ENCODE results near the gene ATG12.

The ATG12 gene

DNA sequence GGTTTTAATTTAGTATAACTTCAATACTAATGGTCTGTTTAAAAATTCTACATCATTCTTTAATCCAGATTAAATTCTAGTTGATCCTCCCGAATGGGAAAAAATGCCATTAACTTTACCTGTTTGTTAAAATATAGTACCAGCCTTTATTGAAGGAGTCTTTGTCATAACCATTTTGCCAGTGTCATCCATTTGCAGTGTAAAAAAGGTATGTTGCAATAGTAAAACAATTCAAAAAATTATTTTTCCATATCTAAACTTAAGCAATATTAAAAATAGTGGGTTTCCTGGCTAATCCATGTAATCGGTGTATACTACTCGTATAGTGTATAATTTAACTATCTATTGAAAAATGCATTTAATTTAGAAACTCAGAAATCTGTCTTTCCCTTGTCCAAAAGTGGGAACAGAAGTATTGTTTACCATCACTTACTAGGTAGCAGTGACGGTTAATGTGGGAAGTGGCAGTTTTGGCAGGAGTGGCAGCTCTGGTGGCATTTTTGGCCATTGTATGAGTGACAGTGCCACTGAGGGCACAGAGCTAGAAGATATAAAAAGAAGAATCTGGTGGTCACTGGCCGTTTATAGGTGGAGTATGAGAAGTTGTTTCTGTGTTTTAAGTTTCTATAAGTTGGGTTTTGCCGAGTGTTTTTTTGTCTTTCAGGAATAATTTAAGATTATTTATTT, 2.2 kb upstream of the ATG12 start:
- WGBS (ENCODE audit: insufficient coverage) = no CpG with 5 or more reads among the region's 6 CpGs
- ChIA-PET CTCF (interaction anchor here (1.1 to 1.5 kb wide), 3 partner anchors 16 to 229 kb away, joined by 3 to 4 read pairs (median 3); no protein-coding TSS in a partner anchor), POLR2A (no interaction called here)
- Histone ChIP-seq H3K9me3 (ENCODE audit: control extremely low read depth in 1 of 5, control insufficient read depth in 4 of 5, insufficient read depth in 2 of 5, low read depth in 1 of 5, low read length in 4 of 5) (no peaks in the 10 kb centered on the region), H3K4me1 (ENCODE audit: control extremely low read depth in 1 of 4, control insufficient read depth in 4 of 4, insufficient read depth in 4 of 4, low read length in 3 of 4) (peaks cover 21 to 44% (median 34%) of the 10 kb centered on the region in 4 experiments), H3K27ac (ENCODE audit: insufficient read depth in 1 of 2, low read depth in 1 of 2, low read length in 2 of 2, poor library complexity in 1 of 2, severe bottlenecking in 2 of 2) (no peak overlapping the region), H3K27me3 (replicated peaks in 2 of 5; ENCODE audit: control insufficient read depth in 4 of 5, insufficient read depth in 5 of 5, low read length in 4 of 5) (no peaks in the 10 kb centered on the region), H3K4me3 (ENCODE audit: control insufficient read depth in 1 of 7, extremely low read depth in 1 of 7, insufficient read depth in 4 of 7, low read depth in 2 of 7, low read length in 6 of 7) (peak overlapping the region in 5 of 7 experiments; percentile 86 to 99 (median 90)), H3K36me3 (ENCODE audit: control insufficient read depth in 4 of 4, insufficient read depth in 4 of 4, low read length in 3 of 4) (no peaks in the 10 kb centered on the region)
- DNase-seq = peak in 1 of 3 donors; percentile 16

GRCh38 chr5:115842952-115843351, 1.6 kb upstream of the ATG12 start:
- Histone ChIP-seq H3K27ac (ENCODE audit: insufficient read depth in 1 of 2, low read depth in 1 of 2, low read length in 2 of 2, poor library complexity in 1 of 2, severe bottlenecking in 2 of 2) (peak overlapping the region; percentile 93 to 95), H3K27me3 (replicated peaks in 2 of 5; ENCODE audit: control insufficient read depth in 4 of 5, insufficient read depth in 5 of 5, low read length in 4 of 5) (no peaks in the 10 kb centered on the region), H3K36me3 (ENCODE audit: control insufficient read depth in 4 of 4, insufficient read depth in 4 of 4, low read length in 3 of 4) (peaks cover 0 to 3% (median 0%) of the 10 kb centered on the region in 4 experiments), H3K4me1 (ENCODE audit: control extremely low read depth in 1 of 4, control insufficient read depth in 4 of 4, insufficient read depth in 4 of 4, low read length in 3 of 4) (peaks cover 21 to 46% (median 36%) of the 10 kb centered on the region in 4 experiments), H3K9me3 (ENCODE audit: control extremely low read depth in 1 of 5, control insufficient read depth in 4 of 5, insufficient read depth in 2 of 5, low read depth in 1 of 5, low read length in 4 of 5) (no peaks in the 10 kb centered on the region), H3K4me3 (ENCODE audit: control insufficient read depth in 1 of 7, extremely low read depth in 1 of 7, insufficient read depth in 4 of 7, low read depth in 2 of 7, low read length in 6 of 7) (peak overlapping the region in 6 of 7 experiments; percentile 86 to 99 (median 92))
- peak in 2 of 3 donors; percentile 24 to 46 for DNase-seq
- CTCF ChIA-PET = interaction anchor here (1.1 to 1.5 kb wide), 3 partner anchors 16 to 229 kb away, joined by 3 to 4 read pairs (median 3); no protein-coding TSS in a partner anchor
- WGBS (ENCODE audit: insufficient coverage) = 19% methylated on average over 2 of the region's 3 CpGs
- POLR2A ChIA-PET = interaction anchor here (0.7 kb wide), 1 partner anchor 223 kb away, joined by 4 read pairs; no protein-coding TSS in a partner anchor

DNA sequence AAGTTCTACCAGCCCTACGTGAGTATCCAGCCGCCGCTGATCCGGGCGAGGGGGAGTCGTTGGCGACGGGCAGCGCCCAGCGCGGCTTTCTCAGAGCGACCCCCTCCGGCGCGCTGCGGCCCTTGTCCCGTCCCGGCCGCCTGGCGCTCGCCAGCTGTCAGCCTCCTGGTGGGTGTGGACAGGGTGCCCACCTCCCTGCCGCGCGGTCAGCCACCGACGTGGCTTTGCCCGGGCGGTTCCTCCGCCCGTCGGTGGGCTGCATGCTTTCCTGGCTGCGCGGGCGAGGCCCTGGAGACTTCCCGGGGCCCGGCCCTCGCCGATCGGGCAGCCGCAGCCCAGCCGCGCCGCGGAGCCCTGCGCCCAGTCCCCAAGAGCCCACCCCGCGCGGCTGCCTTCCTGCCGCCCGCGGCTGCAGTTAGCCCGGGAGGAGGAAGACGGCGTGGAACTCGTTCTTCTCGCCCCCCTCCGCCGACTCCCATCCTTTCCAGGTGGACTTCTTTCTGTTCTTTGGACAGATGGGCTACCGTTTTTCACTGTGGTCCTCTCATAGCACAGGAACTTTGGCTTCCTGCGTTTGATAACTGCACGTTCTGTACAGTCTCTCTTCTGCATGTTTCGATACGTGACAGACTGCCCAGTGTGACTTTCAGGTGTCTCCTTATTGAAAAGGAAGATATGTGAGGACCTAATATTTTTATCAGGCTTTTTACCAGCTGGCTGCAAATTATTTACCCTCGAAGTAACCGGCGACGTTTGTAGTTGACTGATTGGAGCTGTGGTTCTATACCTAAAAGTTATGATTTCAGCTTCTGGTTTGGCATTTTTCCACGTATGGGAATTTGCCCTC, 947 bp upstream of the ATG12 start:
- Histone ChIP-seq H3K4me3 (ENCODE audit: control insufficient read depth in 1 of 7, extremely low read depth in 1 of 7, insufficient read depth in 4 of 7, low read depth in 2 of 7, low read length in 6 of 7) (peak overlapping the region; percentile 86 to 99 (median 90)), H3K4me1 (ENCODE audit: control extremely low read depth in 1 of 4, control insufficient read depth in 4 of 4, insufficient read depth in 4 of 4, low read length in 3 of 4) (peaks cover 21 to 46% (median 36%) of the 10 kb centered on the region in 4 experiments), H3K27me3 (replicated peaks in 2 of 5; ENCODE audit: control insufficient read depth in 4 of 5, insufficient read depth in 5 of 5, low read length in 4 of 5) (no peaks in the 10 kb centered on the region), H3K9me3 (ENCODE audit: control extremely low read depth in 1 of 5, control insufficient read depth in 4 of 5, insufficient read depth in 2 of 5, low read depth in 1 of 5, low read length in 4 of 5) (no peaks in the 10 kb centered on the region), H3K36me3 (ENCODE audit: control insufficient read depth in 4 of 4, insufficient read depth in 4 of 4, low read length in 3 of 4) (peaks cover 1 to 6% (median 3%) of the 10 kb centered on the region in 4 experiments), H3K27ac (ENCODE audit: insufficient read depth in 1 of 2, low read depth in 1 of 2, low read length in 2 of 2, poor library complexity in 1 of 2, severe bottlenecking in 2 of 2) (peak overlapping the region; percentile 93 to 95)
- peak in 1 of 3 donors; percentile 67 for DNase-seq
- CTCF ChIA-PET = interaction anchor here (1.1 to 1.5 kb wide), 2 partner anchors 17 to 19 kb away, joined by 3 to 4 read pairs; no protein-coding TSS in a partner anchor
- 0% methylated on average over 45 of the region's 68 CpGs for WGBS (ENCODE audit: insufficient coverage)
- POLR2A ChIA-PET = interaction anchor here (0.5 to 1.1 kb wide), 3 partner anchors 23 to 222 kb away, joined by 3 to 4 read pairs (median 3); no protein-coding TSS in a partner anchor

DNA sequence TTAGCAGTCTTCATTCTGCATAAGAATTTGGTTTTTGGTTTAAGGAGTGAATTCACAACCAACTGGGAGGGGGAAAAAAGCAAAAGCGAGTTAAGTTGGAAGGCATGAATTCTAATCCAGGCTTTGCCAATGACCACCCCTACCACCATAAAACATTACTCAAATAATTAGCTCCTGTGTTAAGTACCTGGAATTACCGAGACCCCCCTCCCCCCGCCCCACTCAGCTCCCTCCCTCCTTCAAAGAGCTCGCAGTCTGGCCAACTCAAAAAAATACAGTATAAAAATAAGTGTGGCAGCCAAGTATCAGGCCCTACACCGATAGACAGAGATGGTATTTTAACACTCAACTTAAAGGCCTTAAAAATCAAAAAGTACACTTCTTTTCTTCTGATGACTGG, 492 bp downstream of the ATG12 start:
- Histone ChIP-seq H3K27me3 (replicated peaks in 2 of 5; ENCODE audit: control insufficient read depth in 4 of 5, insufficient read depth in 5 of 5, low read length in 4 of 5) (no peaks in the 10 kb centered on the region), H3K36me3 (ENCODE audit: control insufficient read depth in 4 of 4, insufficient read depth in 4 of 4, low read length in 3 of 4) (peaks cover 10 to 18% (median 15%) of the 10 kb centered on the region in 4 experiments), H3K27ac (ENCODE audit: insufficient read depth in 1 of 2, low read depth in 1 of 2, low read length in 2 of 2, poor library complexity in 1 of 2, severe bottlenecking in 2 of 2) (peak overlapping the region; percentile 93 to 95), H3K4me1 (ENCODE audit: control extremely low read depth in 1 of 4, control insufficient read depth in 4 of 4, insufficient read depth in 4 of 4, low read length in 3 of 4) (peaks cover 21 to 46% (median 36%) of the 10 kb centered on the region in 4 experiments), H3K4me3 (ENCODE audit: control insufficient read depth in 1 of 7, extremely low read depth in 1 of 7, insufficient read depth in 4 of 7, low read depth in 2 of 7, low read length in 6 of 7) (peak overlapping the region; percentile 66 to 99 (median 88)), H3K9me3 (ENCODE audit: control extremely low read depth in 1 of 5, control insufficient read depth in 4 of 5, insufficient read depth in 2 of 5, low read depth in 1 of 5, low read length in 4 of 5) (no peaks in the 10 kb centered on the region)
- ChIA-PET POLR2A (interaction anchor here (0.6 to 1.1 kb wide), 5 partner anchors 211 to 1973 kb away, joined by 3 to 5 read pairs (median 4); partner anchors contain the start of gene CCDC112), CTCF (interaction anchor here (1.2 to 2.8 kb wide), 4 partner anchors 9 to 217 kb away, joined by 3 to 10 read pairs (median 8); no protein-coding TSS in a partner anchor)
- 0% methylated on average over 1 of the region's 5 CpGs for WGBS (ENCODE audit: insufficient coverage)
- no peak for DNase-seq

DNA sequence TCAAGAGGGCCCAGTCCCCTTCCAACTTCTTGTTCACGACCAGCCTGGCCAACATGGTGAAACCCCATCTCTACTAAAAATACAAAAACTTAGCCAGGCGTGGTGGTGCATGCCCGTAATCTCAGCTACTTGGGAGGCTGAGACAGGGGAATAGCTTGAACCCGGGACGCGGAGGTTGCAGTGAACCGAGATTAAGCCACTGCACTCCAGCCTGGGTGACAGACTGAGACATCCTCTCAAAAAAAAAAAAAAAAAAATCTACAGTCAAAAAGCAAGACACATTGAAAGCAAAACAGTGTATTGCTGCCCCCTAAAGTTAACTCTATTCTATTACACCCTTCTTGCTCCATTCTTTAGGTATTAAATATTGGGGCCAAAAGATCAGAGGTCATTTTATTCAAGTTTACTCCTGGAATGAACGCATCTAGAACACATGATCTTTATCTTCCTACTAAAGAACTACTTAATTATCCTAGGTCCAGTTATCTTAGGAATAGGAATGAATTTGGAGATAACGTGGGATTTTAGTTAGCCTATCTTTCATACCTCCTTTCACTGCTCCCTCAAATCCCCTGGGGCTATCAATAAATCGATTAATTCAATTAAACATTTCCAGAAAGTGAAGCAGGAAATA, 2.4 kb downstream of the ATG12 start:
- H3K9me3 ChIP-seq (ENCODE audit: control extremely low read depth in 1 of 5, control insufficient read depth in 4 of 5, insufficient read depth in 2 of 5, low read depth in 1 of 5, low read length in 4 of 5) = no peaks in the 10 kb centered on the region
- WGBS (ENCODE audit: insufficient coverage) = 29% methylated on average over 3 of the region's 10 CpGs
- ChIA-PET POLR2A (no interaction called here), CTCF (interaction anchor here (0.6 to 2.8 kb wide), 5 partner anchors 8 to 210 kb away, joined by 3 to 10 read pairs (median 4); no protein-coding TSS in a partner anchor)
- H3K27me3 ChIP-seq (replicated peaks in 2 of 5; ENCODE audit: control insufficient read depth in 4 of 5, insufficient read depth in 5 of 5, low read length in 4 of 5) = no peaks in the 10 kb centered on the region
- H3K36me3 ChIP-seq (ENCODE audit: control insufficient read depth in 4 of 4, insufficient read depth in 4 of 4, low read length in 3 of 4) = peaks cover 18 to 36% (median 27%) of the 10 kb centered on the region in 4 experiments
- peak overlapping the region in 1 of 2 experiments; percentile 43 for H3K27ac ChIP-seq (ENCODE audit: insufficient read depth in 1 of 2, low read depth in 1 of 2, low read length in 2 of 2, poor library complexity in 1 of 2, severe bottlenecking in 2 of 2)
- H3K4me1 ChIP-seq (ENCODE audit: control extremely low read depth in 1 of 4, control insufficient read depth in 4 of 4, insufficient read depth in 4 of 4, low read length in 3 of 4) = peaks cover 15 to 39% (median 33%) of the 10 kb centered on the region in 4 experiments
- H3K4me3 ChIP-seq (ENCODE audit: control insufficient read depth in 1 of 7, extremely low read depth in 1 of 7, insufficient read depth in 4 of 7, low read depth in 2 of 7, low read length in 6 of 7) = peak overlapping the region in 1 of 7 experiments; percentile 32
- peak; percentile 65 to 82 (median 75) for DNase-seq

GRCh38 chr5:115835481-115835880, 5.9 kb downstream of the ATG12 start:
- ChIA-PET POLR2A (no interaction called here), CTCF (interaction anchor here (1.4 kb wide), 1 partner anchor 202 kb away, joined by 5 read pairs; no protein-coding TSS in a partner anchor)
- 98% methylated on average over 4 of the region's 4 CpGs for WGBS (ENCODE audit: insufficient coverage)
- Histone ChIP-seq H3K27ac (ENCODE audit: insufficient read depth in 1 of 2, low read depth in 1 of 2, low read length in 2 of 2, poor library complexity in 1 of 2, severe bottlenecking in 2 of 2) (no peak overlapping the region), H3K36me3 (ENCODE audit: control insufficient read depth in 4 of 4, insufficient read depth in 4 of 4, low read length in 3 of 4) (peaks cover 23 to 51% (median 32%) of the 10 kb centered on the region in 4 experiments), H3K9me3 (ENCODE audit: control extremely low read depth in 1 of 5, control insufficient read depth in 4 of 5, insufficient read depth in 2 of 5, low read depth in 1 of 5, low read length in 4 of 5) (no peaks in the 10 kb centered on the region), H3K4me1 (ENCODE audit: control extremely low read depth in 1 of 4, control insufficient read depth in 4 of 4, insufficient read depth in 4 of 4, low read length in 3 of 4) (peaks cover under 1 to 20% (median 17%) of the 10 kb centered on the region in 4 experiments), H3K4me3 (ENCODE audit: control insufficient read depth in 1 of 7, extremely low read depth in 1 of 7, insufficient read depth in 4 of 7, low read depth in 2 of 7, low read length in 6 of 7) (no peak overlapping the region), H3K27me3 (replicated peaks in 2 of 5; ENCODE audit: control insufficient read depth in 4 of 5, insufficient read depth in 5 of 5, low read length in 4 of 5) (no peaks in the 10 kb centered on the region)
- DNase-seq = no peak

Measured in common myeloid progenitor, CD34-positive (primary cell).